Measurements from ENCODE around the gene CDH4. TPM values are rescaled to one million over a fixed set of nuclear protein-coding genes. Genes with fewer than 3 reads are reported as not detected.

Gene CDH4
- total and polyA plus RNA-seq, 9 of the 15 experiments (the other 6 are each of a cell fraction or from before 2014, with no cell fraction given) = 0.04 TPM; not detected in 8

DNA sequence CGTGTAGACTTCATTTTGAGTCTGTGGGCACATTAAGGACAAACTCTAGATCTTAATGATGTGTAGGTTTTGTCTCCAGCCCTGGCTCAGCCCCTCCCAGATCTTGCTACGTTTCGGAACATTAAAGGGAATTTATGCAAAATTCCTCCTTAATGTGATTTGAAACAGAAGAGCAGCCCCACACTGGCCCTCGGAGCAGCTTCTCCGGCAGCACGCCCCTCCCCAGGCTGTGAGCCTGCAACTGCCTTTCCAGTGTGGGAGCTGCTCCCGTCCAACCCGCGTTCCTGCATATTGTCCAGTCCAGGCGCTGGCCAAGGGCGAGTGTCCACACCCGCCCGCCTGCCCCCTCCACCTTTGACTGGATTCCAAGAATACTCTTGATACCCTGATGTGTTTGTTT is 556.4 kb downstream of the CDH4 start (continued):
- TF ChIP-seq HSF4 (CRISPR knock-in tag; IDR thresholded peaks at IDR 0.05; ENCODE audit: borderline replicate concordance) (no peak), RNF2 (IDR thresholded peaks at IDR 0.05) (no peak), ZNF143 (CRISPR knock-in tag; IDR thresholded peaks at IDR 0.05) (no peak)

DNA sequence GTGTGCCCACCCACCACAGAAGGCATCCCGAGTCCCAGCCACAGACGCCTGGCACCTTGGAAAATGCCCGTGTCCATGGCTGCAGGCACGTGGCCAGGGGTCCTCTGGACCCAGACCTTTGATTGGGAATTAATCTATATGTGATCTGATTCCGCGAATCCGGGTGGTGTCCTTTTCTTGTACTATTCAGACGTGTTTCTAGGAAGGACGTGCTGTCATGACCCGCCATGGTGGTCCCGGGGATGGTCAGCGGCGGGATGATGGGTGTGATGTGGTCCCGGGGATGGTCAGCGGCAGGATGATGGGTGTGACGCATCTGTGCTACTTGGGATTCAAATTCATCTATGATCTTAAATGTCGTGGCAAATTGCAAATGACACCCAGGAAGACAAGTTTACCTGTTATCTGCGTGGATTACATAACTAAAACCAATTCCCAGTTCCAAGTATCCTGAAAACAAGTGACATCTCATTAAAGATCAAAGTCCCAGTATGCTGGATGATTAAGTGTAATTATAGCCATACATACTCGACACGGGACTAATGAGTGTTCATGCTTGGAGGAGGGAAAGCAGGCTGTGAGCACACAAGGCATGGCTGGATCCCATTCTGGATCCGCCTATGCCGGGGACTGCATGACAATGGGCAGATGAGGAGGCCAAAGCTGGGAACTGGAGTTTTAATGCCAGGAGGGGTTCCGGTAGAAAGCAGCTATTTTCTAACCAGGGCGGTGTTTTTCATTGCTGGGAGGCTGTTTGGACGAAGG is 557.1 kb downstream of the CDH4 start:
- Histone ChIP-seq H3K36me3 (ENCODE audit: control insufficient read depth, insufficient read depth, low read length) (no peaks in the 10 kb centered on the region), H2AFZ (ENCODE audit: low read depth, low read length) (no peak overlapping the region), H3K4me2 (ENCODE audit: insufficient read depth, low read length) (no peak overlapping the region), H3K79me2 (ENCODE audit: control insufficient read depth, insufficient read depth, low read length) (no peaks in the 10 kb centered on the region), H4K20me1 (replicated peaks; ENCODE audit: control insufficient read depth, insufficient read depth, low read length) (peaks cover 6% of the 10 kb centered on the region; the same call in 1 of the 2 replicates), H3K9me3 (replicated peaks; ENCODE audit: control insufficient read depth, insufficient read depth, low read depth, low read length) (no peaks in the 10 kb centered on the region), H3K4me1 (replicated peaks in 1 of 2; ENCODE audit: control insufficient read depth in 2 of 2, insufficient read depth in 2 of 2, low read length in 2 of 2) (peaks cover 0 to under 1% of the 10 kb centered on the region in 2 experiments; a peak in 2 of 5 replicates), H3K27ac (ENCODE audit: extremely low read depth, low read depth, low read length) (no peak overlapping the region), H3K9me1 (ENCODE audit: control insufficient read depth, insufficient read depth, low read length) (no peaks in the 10 kb centered on the region), H3K4me3 (no peak overlapping the region), H3K9ac (ENCODE audit: insufficient read depth in 1 of 2, low read depth in 2 of 2, low read length in 2 of 2) (no peak overlapping the region), H3K27me3 (ENCODE audit: control insufficient read depth in 2 of 2, insufficient read depth in 2 of 2, low read length in 2 of 2) (peaks cover 47 to 91% of the 10 kb centered on the region in 2 experiments; a peak in 4 of 5 replicates)
- ChIA-PET CTCF (ENCODE audit: low intra/inter-chr PET ratio) (no interaction called here), POLR2A (interaction anchor here (0.6 kb wide), 1 partner anchor 89 kb away, joined by 3 read pairs; no protein-coding TSS in a partner anchor)
- ATAC-seq = no peak
- no peak for DNase-seq (ENCODE audit: extremely low read depth in 1 of 4, low spot score in 3 of 4)
- in situ Hi-C loops (cut with MboI) = no loop called here
- FAIRE-seq = no peak
- no TSS peak for BruUV-seq (replicated peaks)
- intact Hi-C loops (cut with micrococcal nuclease) = no loop called here
- 0% methylated on average over 25 of the region's 25 CpGs for WGBS (ENCODE audit: insufficient coverage, low coverage, missing lambda C conversion rate)
- TF ChIP-seq NR1H2 (CRISPR knock-in tag; IDR thresholded peaks at IDR 0.05) = no peak
- no peak for TF ChIP-seq CBX5 (IDR thresholded peaks at IDR 0.05; ENCODE audit: borderline replicate concordance, low read depth)
- TF ChIP-seq SIN3A (IDR thresholded peaks at IDR 0.05; ENCODE audit: borderline replicate concordance in 2 of 2, control insufficient read depth in 1 of 2, low read depth in 2 of 2, low read length in 2 of 2) = no peak
- TF ChIP-seq, protein P1, sequence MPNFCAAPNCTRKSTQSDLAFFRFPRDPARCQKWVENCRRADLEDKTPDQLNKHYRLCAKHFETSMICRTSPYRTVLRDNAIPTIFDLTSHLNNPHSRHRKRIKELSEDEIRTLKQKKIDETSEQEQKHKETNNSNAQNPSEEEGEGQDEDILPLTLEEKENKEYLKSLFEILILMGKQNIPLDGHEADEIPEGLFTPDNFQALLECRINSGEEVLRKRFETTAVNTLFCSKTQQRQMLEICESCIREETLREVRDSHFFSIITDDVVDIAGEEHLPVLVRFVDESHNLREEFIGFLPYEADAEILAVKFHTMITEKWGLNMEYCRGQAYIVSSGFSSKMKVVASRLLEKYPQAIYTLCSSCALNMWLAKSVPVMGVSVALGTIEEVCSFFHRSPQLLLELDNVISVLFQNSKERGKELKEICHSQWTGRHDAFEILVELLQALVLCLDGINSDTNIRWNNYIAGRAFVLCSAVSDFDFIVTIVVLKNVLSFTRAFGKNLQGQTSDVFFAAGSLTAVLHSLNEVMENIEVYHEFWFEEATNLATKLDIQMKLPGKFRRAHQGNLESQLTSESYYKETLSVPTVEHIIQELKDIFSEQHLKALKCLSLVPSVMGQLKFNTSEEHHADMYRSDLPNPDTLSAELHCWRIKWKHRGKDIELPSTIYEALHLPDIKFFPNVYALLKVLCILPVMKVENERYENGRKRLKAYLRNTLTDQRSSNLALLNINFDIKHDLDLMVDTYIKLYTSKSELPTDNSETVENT (CRISPR knock-in tag; IDR thresholded peaks at IDR 0.05) = no peak
- TF ChIP-seq SIRT6 (IDR thresholded peaks at IDR 0.05; ENCODE audit: low read depth, low read length) = no peak
- TF ChIP-seq SMARCE1 (IDR thresholded peaks at IDR 0.05) = no peak
- TF ChIP-seq HDGF (IDR thresholded peaks at IDR 0.05) = no peak
- no peak for TF ChIP-seq ZNF23 (CRISPR knock-in tag; IDR thresholded peaks at IDR 0.05)
- no peak for TF ChIP-seq NR2C2 (CRISPR knock-in tag; IDR thresholded peaks at IDR 0.05)
- TF ChIP-seq NR2C2 (tag; IDR thresholded peaks at IDR 0.05) = no peak
- no peak for TF ChIP-seq POLR2AphosphoS5 (IDR thresholded peaks at IDR 0.05; ENCODE audit: control insufficient read depth, insufficient read depth, low read depth, low read length)
- no peak for TF ChIP-seq ZNF324 (CRISPR knock-in tag; IDR thresholded peaks at IDR 0.05)
- TF ChIP-seq, protein P2, sequence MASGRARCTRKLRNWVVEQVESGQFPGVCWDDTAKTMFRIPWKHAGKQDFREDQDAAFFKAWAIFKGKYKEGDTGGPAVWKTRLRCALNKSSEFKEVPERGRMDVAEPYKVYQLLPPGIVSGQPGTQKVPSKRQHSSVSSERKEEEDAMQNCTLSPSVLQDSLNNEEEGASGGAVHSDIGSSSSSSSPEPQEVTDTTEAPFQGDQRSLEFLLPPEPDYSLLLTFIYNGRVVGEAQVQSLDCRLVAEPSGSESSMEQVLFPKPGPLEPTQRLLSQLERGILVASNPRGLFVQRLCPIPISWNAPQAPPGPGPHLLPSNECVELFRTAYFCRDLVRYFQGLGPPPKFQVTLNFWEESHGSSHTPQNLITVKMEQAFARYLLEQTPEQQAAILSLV (tag; IDR thresholded peaks at IDR 0.05) = no peak
- no peak for TF ChIP-seq POLR3G (IDR thresholded peaks at IDR 0.05; ENCODE audit: extremely low read depth, insufficient read length, insufficient replicate concordance)
